Measurements from ENCODE around the gene CCDC141.

DNA sequence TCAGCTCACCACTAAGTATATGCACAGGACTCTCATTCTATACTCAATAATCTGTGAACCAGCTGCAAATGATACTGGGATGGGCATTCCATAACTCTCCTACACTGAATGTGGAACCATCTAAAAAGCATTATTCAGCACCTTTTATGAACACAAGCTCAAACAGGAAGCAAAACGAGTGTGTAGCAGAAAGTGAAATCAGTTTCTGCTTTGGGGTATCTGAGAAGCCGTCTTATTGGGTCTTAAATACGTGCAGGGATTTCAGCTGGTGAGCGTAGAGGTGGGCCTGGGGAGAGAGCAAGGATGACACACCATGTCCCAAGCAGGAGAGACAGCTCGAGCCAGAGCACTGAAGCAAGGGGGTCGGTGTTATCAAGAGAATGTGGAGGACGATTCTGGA, 122.8 kb downstream of the CCDC141 start:
- no peak for TF ChIP-seq CTCF (IDR thresholded peaks at IDR 0.05)
- no peak for TF ChIP-seq POLR2A (IDR thresholded peaks at IDR 0.05)
